ENCODE data around the gene EXOC3.

EXOC3 gene

DNA sequence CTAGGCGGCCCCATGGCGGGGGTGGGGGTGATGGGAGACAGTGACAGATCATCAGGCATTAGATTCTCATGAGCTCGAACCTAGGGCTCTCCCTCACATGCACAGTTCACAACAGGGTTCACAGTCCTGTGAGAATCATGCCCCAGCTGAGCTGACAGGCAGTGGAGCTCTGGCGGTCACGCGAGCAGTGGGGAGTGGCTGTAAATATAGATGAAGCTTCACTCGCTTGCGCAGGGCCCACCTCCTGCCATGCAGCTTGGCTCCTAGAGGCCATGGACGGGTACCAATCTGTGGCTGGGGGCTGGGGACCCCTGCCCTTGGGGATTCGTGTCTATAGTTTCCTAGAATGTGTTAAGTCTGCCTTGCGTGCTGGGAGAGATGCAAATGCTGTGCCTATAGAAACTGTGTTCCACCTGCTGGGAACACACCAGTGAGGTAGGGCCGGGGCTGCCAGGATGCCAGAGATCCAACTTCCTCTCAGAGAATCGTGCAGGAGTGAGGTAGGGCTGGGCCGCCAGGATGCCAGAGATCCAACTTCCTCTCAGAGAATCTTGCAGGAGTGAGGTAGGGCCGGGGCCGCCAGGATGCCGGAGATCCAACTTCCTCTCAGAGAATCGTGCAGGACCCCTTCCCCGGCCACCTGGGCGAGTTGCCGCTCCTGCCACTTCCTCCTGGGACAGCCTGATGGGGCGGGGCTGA is 14.1 kb upstream of the EXOC3 start:
- H3K4me3 ChIP-seq (ENCODE audit: low read length in 2 of 2), result no peak overlapping the region
- no peaks in the 10 kb centered on the region for H3K36me3 ChIP-seq (ENCODE audit: control insufficient read depth in 2 of 2, insufficient read depth in 2 of 2, low read length in 2 of 2)
- no peak overlapping the region for H3K27ac ChIP-seq (ENCODE audit: low read length)
- H3K9me3 ChIP-seq (ENCODE audit: control insufficient read depth in 2 of 2, low read length in 2 of 2), result no peaks in the 10 kb centered on the region
- H3K9ac ChIP-seq (ENCODE audit: low read length in 2 of 2), result no peak overlapping the region
- H3K27me3 ChIP-seq (ENCODE audit: control insufficient read depth in 1 of 2, insufficient read depth in 2 of 2, low read length in 2 of 2), result peaks cover 0 to 3% of the 10 kb centered on the region in 2 donors
- H3K4me1 ChIP-seq (ENCODE audit: control insufficient read depth, insufficient read depth, low read length), result peaks cover 2% of the 10 kb centered on the region

DNA sequence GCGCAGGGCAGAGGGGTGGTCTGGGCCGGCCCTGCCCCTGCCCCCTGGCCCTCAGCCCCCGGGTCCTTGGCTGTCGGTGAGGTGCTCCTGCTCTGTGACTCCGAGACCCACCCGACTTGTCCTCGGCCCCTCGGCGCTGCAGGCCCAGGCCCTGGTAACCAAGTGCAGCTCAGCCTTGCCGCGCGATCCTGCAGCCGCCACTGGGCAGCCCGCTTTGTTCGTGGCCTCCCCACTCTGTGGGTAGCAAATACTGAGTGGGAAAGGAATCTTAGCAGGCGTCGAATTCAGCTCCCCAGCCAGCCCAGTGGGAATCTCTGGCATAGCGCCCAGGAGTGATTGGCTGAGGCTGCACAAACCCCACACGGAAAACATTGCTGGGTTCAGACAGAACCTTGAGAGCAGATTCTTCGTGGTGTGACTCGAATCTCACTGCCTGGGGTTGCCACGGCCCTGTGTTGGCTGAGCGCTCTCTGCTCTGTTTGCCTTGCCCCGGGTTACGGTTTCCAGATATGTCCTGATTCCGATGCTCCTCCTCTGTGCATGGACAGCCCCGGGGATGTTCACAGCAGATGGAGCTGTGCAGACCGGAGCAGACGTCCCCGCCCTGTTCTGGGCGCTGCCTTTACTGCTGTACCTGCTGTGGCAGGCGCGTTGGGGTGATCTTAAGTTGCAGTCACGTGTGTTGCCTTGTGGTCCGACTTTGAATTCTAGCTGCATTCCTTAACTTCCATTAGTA is 13.4 kb upstream of the EXOC3 start:
- Histone ChIP-seq H3K4me1 (ENCODE audit: control insufficient read depth, insufficient read depth, low read length) (peaks cover 2% of the 10 kb centered on the region), H3K36me3 (ENCODE audit: control insufficient read depth in 2 of 2, insufficient read depth in 2 of 2, low read length in 2 of 2) (no peaks in the 10 kb centered on the region), H3K9ac (ENCODE audit: low read length in 2 of 2) (no peak overlapping the region), H3K27me3 (ENCODE audit: control insufficient read depth in 1 of 2, insufficient read depth in 2 of 2, low read length in 2 of 2) (peaks cover 0 to 9% of the 10 kb centered on the region in 2 donors), H3K27ac (ENCODE audit: low read length) (no peak overlapping the region), H3K9me3 (ENCODE audit: control insufficient read depth in 2 of 2, low read length in 2 of 2) (no peaks in the 10 kb centered on the region), H3K4me3 (ENCODE audit: low read length in 2 of 2) (no peak overlapping the region)

- Histone ChIP-seq H3K36me3 (ENCODE audit: control insufficient read depth in 2 of 2, insufficient read depth in 2 of 2, low read length in 2 of 2) (no peaks in the 10 kb centered on the region), H3K4me1 (ENCODE audit: control insufficient read depth, insufficient read depth, low read length) (peaks cover 2% of the 10 kb centered on the region), H3K9ac (ENCODE audit: low read length in 2 of 2) (no peak overlapping the region), H3K27ac (ENCODE audit: low read length) (no peak overlapping the region), H3K27me3 (ENCODE audit: control insufficient read depth in 1 of 2, insufficient read depth in 2 of 2, low read length in 2 of 2) (peaks cover 0 to 11% of the 10 kb centered on the region in 2 donors), H3K4me3 (ENCODE audit: low read length in 2 of 2) (no peak overlapping the region), H3K9me3 (ENCODE audit: control insufficient read depth in 2 of 2, low read length in 2 of 2) (no peaks in the 10 kb centered on the region)
Observed at GRCh38 chr5:430214-430925, 12.6 kb upstream of the EXOC3 start.

DNA sequence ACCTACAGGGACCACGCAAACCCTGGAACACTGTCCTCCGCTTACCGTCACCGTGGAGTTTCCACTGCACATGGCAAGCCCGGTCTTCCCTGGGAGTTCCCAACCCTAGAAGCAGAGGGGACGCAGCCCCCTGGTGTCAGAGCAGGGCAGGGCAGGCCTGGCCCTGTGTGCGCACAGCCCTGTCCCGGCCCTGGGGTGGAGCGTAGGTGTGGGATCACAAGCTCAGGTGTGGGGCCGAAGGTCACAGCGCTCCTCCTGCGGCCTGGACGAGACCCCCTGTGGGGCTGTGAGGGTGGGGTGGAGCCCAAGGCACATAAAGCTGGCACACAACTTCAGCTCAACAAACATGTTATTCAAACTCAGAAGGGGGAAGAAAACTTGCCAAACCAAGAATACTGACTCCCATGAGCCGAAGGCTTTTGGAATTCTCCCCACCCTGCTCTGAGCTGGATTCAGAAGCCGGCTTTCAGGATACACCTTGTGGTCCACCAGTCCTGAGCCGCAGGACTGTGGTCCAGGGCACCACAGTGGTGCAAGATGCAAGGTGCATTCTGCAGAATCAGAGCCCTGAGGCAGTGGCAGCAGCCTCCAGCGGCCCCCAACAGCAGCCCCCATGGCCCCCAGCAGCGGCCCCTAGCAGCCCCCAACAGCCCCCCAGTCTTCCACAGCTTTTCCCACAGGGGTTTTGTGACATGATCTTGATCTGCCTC is 11.8 kb upstream of the EXOC3 start:
- Histone ChIP-seq H3K4me3 (ENCODE audit: low read length in 2 of 2) (no peak overlapping the region), H3K9ac (ENCODE audit: low read length in 2 of 2) (no peak overlapping the region), H3K27me3 (ENCODE audit: control insufficient read depth in 1 of 2, insufficient read depth in 2 of 2, low read length in 2 of 2) (peaks cover 0 to 11% of the 10 kb centered on the region in 2 donors), H3K9me3 (ENCODE audit: control insufficient read depth in 2 of 2, low read length in 2 of 2) (no peaks in the 10 kb centered on the region), H3K27ac (ENCODE audit: low read length) (no peak overlapping the region), H3K4me1 (ENCODE audit: control insufficient read depth, insufficient read depth, low read length) (peaks cover 2% of the 10 kb centered on the region), H3K36me3 (ENCODE audit: control insufficient read depth in 2 of 2, insufficient read depth in 2 of 2, low read length in 2 of 2) (no peaks in the 10 kb centered on the region)

DNA sequence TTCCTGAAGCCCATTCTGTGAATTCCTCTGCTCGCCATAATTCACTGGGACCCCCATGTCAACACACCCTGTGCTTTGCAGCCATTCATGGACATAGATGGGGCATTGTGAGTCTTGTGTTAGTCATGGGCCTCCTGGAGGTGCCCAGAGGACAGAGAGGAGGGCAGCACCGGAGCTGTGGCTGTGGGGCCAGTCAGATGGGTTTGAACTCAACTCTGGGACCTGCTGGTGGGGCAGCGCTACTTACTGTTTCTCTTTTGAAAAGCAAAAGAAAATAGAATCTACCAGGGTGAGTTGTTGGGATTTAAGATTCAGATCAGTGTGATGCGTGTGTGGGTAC is 11.3 kb upstream of the EXOC3 start:
- Histone ChIP-seq H3K9me3 (ENCODE audit: control insufficient read depth in 2 of 2, low read length in 2 of 2) (no peaks in the 10 kb centered on the region), H3K4me1 (ENCODE audit: control insufficient read depth, insufficient read depth, low read length) (peaks cover 2% of the 10 kb centered on the region), H3K27ac (ENCODE audit: low read length) (no peak overlapping the region), H3K4me3 (ENCODE audit: low read length in 2 of 2) (no peak overlapping the region), H3K36me3 (ENCODE audit: control insufficient read depth in 2 of 2, insufficient read depth in 2 of 2, low read length in 2 of 2) (no peaks in the 10 kb centered on the region), H3K9ac (ENCODE audit: low read length in 2 of 2) (no peak overlapping the region), H3K27me3 (ENCODE audit: control insufficient read depth in 1 of 2, insufficient read depth in 2 of 2, low read length in 2 of 2) (peaks cover 0 to 11% of the 10 kb centered on the region in 2 donors)

GRCh38 chr5:432201-432927 is 10.6 kb upstream of the EXOC3 start:
- Histone ChIP-seq H3K9ac (ENCODE audit: low read length in 2 of 2) (no peak overlapping the region), H3K27me3 (ENCODE audit: control insufficient read depth in 1 of 2, insufficient read depth in 2 of 2, low read length in 2 of 2) (peaks cover 0 to 14% of the 10 kb centered on the region in 2 donors), H3K4me1 (ENCODE audit: control insufficient read depth, insufficient read depth, low read length) (peaks cover 2% of the 10 kb centered on the region), H3K27ac (ENCODE audit: low read length) (no peak overlapping the region), H3K9me3 (ENCODE audit: control insufficient read depth in 2 of 2, low read length in 2 of 2) (no peaks in the 10 kb centered on the region), H3K4me3 (ENCODE audit: low read length in 2 of 2) (no peak overlapping the region), H3K36me3 (ENCODE audit: control insufficient read depth in 2 of 2, insufficient read depth in 2 of 2, low read length in 2 of 2) (no peaks in the 10 kb centered on the region)

DNA sequence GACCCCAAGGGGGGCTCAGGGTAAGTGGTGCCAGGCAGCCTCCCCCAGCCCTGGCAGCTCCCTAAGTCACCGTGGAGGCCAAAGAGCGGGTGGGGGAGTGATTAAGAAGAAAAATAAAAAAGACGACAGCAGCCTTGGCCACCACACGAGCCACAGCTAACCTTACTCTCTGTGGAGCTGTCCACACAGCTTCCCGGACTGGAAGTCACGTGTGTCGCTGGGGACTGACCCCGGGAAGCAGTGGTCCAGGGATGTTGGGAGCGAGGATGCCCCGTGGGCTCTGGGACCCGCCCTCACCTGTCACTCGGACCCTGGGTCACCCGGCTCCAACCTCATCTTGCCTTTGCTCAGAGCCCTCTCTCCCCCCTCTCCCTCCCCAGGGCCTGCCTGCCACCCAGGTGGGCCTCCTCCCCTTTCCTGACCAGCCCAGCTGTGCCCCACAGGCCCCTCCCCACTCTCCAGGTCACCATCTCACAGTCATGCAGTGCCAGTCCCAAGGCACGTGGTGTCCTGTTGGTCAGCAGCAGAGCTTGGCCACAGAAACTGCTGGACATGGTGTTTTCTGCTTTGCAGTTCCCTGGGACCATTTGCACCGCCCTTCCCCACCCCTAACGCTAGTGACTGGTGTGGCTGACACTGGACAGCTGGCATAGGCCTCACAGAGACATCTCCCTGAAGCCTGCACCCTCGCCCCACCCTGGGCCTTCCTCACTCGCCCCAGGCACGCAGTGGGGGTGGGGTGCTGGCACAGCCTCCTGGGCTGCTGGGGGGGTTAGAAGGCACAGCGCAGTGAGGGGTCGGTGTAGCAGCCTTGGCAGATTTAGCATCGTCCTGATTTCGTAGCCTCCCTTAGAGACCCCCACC is 9.8 kb upstream of the EXOC3 start:
- H3K9ac ChIP-seq (ENCODE audit: low read length in 2 of 2), result no peak overlapping the region
- H3K36me3 ChIP-seq (ENCODE audit: control insufficient read depth in 2 of 2, insufficient read depth in 2 of 2, low read length in 2 of 2), result no peaks in the 10 kb centered on the region
- H3K4me3 ChIP-seq (ENCODE audit: low read length in 2 of 2), result no peak overlapping the region
- H3K27ac ChIP-seq (ENCODE audit: low read length), result no peak overlapping the region
- peaks cover 2% of the 10 kb centered on the region for H3K4me1 ChIP-seq (ENCODE audit: control insufficient read depth, insufficient read depth, low read length)
- H3K27me3 ChIP-seq (ENCODE audit: control insufficient read depth in 1 of 2, insufficient read depth in 2 of 2, low read length in 2 of 2), result peaks cover 0 to 16% of the 10 kb centered on the region in 2 donors
- H3K9me3 ChIP-seq (ENCODE audit: control insufficient read depth in 2 of 2, low read length in 2 of 2), result no peaks in the 10 kb centered on the region

DNA sequence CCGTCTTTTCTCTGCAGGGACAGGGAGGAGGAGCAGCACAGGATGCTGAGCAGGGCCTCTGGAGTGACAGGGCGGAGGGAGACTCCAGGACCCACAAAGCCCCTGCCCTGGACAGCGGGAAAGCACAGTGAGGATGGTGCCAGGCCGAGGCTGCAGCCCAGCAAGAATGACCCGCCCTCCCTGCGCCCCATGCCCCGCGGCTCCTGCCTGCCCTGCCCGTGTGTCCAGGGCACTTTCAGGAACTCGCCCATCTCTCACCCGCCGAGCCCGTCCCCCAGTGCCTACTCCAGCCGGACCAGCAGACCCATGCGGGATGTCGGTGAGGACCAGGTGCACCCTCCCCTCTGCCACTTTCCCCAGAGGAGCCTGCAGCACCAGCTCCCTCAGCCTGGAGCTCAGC is 9.1 kb upstream of the EXOC3 start:
- peaks cover 0 to 16% of the 10 kb centered on the region in 2 donors for H3K27me3 ChIP-seq (ENCODE audit: control insufficient read depth in 1 of 2, insufficient read depth in 2 of 2, low read length in 2 of 2)
- no peaks in the 10 kb centered on the region for H3K9me3 ChIP-seq (ENCODE audit: control insufficient read depth in 2 of 2, low read length in 2 of 2)
- H3K9ac ChIP-seq (ENCODE audit: low read length in 2 of 2), result no peak overlapping the region
- H3K27ac ChIP-seq (ENCODE audit: low read length), result no peak overlapping the region
- no peak overlapping the region for H3K4me3 ChIP-seq (ENCODE audit: low read length in 2 of 2)
- peaks cover 2% of the 10 kb centered on the region for H3K4me1 ChIP-seq (ENCODE audit: control insufficient read depth, insufficient read depth, low read length)
- H3K36me3 ChIP-seq (ENCODE audit: control insufficient read depth in 2 of 2, insufficient read depth in 2 of 2, low read length in 2 of 2), result no peaks in the 10 kb centered on the region

DNA sequence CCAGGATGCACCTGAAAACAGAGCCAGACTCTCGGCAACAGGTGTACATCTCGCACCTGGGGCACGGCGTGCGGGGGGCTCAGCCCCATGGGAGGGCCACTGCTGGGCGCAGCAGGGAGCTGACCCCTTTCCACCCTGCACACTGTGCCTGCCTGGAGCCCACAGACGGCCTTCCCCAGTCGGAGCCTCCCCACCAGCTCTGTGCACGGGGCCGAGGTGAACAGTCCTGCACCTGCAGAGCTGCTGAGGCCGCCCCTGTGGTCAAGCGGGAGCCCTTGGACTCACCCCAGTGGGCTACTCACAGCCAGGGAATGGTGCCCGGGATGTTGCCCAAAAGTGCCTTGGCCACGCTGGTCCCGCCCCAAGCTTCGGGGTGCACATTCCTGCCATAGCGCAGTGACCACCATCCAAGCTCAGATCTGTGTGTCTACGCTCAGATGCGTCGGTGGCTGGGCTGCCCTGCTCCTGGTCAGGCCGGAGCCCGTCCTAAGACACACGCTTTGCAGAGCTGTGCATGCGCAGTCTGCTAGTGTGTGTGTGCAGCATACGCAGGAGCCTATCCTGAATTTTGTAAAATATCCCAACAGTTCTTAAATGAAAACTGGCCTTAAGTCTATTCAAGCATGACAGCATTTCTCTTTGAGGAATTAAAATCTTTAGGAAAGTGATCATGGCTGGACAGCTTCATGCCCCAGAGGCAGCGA is 8.4 kb upstream of the EXOC3 start:
- Histone ChIP-seq H3K9me3 (ENCODE audit: control insufficient read depth in 2 of 2, low read length in 2 of 2) (no peaks in the 10 kb centered on the region), H3K9ac (ENCODE audit: low read length in 2 of 2) (no peak overlapping the region), H3K27me3 (ENCODE audit: control insufficient read depth in 1 of 2, insufficient read depth in 2 of 2, low read length in 2 of 2) (peaks cover 0 to 16% of the 10 kb centered on the region in 2 donors), H3K27ac (ENCODE audit: low read length) (no peak overlapping the region), H3K4me1 (ENCODE audit: control insufficient read depth, insufficient read depth, low read length) (peaks cover 2% of the 10 kb centered on the region), H3K4me3 (ENCODE audit: low read length in 2 of 2) (no peak overlapping the region), H3K36me3 (ENCODE audit: control insufficient read depth in 2 of 2, insufficient read depth in 2 of 2, low read length in 2 of 2) (no peaks in the 10 kb centered on the region)
